Hepatocyte (in vitro differentiated cells): ENCODE measurements around the gene NRXN2. TPM values are rescaled to one million over a fixed set of nuclear protein-coding genes. Genes with fewer than 3 reads are reported as not detected.

Source experiments
- DNase-seq: peaks from one replicate; pipeline ENCODE4 v3.0.0-alpha.2; 2016; ENCODE audit warnings: low spot score
- H2AFZ ChIP-seq: fragments of 200-600 bp; sonication (generic); 2 replicates; pipeline ENCODE4 v1.6.0; 2016; ENCODE audit warnings: antibody characterized with exemption, mild to moderate bottlenecking
- H3K27ac ChIP-seq: fragments of 200-600 bp; sonication (generic); 2 replicates; pipeline ENCODE4 v1.5.1; 2016; ENCODE audit warnings: mild to moderate bottlenecking
- H3K27me3 ChIP-seq: fragments of 200-600 bp; sonication (generic); 2 replicates; pipeline ENCODE4 v1.6.1; 2016
- H3K36me3 ChIP-seq: fragments of 200-600 bp; sonication (generic); replicated peaks from 2 replicates; pipeline ENCODE4 v1.5.1; 2016; ENCODE audit warnings: low read depth; ENCODE audit not compliant: insufficient read depth
- H3K4me1 ChIP-seq: fragments of 200-600 bp; sonication (generic); 2 replicates; pipeline ENCODE4 v1.5.1; 2016; ENCODE audit warnings: mild to moderate bottlenecking, moderate library complexity; ENCODE audit not compliant: insufficient read depth
- H3K4me2 ChIP-seq: fragments of 200-600 bp; sonication (generic); 2 replicates; pipeline ENCODE4 v1.6.0; 2016
- H3K4me3 ChIP-seq: fragments of 200-600 bp; sonication (generic); 2 replicates; pipeline ENCODE4 v1.5.1; 2016; ENCODE audit warnings: mild to moderate bottlenecking
- H3K79me2 ChIP-seq: fragments of 200-600 bp; sonication (generic); 2 replicates; pipeline ENCODE4 v1.6.0; 2017; ENCODE audit warnings: mild to moderate bottlenecking
- H3K9me2 ChIP-seq: fragments of 200-600 bp; sonication (generic); replicated peaks from 2 replicates; pipeline ENCODE4 v1.6.0; 2017; ENCODE audit warnings: mild to moderate bottlenecking; ENCODE audit not compliant: insufficient read depth
- H3K9me3 ChIP-seq: fragments of 200-600 bp; sonication (generic); 2 replicates; pipeline ENCODE4 v1.5.1; 2016; ENCODE audit warnings: low read depth, mild to moderate bottlenecking
- H4K20me1 ChIP-seq: fragments of 200-600 bp; sonication (generic); 2 replicates; pipeline ENCODE4 v1.6.0; 2016; ENCODE audit warnings: mild to moderate bottlenecking; ENCODE audit not compliant: insufficient read depth, poor library complexity, severe bottlenecking
- CTCF ChIP-seq: fragments of 200-600 bp; sonication (generic); IDR thresholded peaks from 2 replicates; pipeline ENCODE4 v1.5.1; 2016; ENCODE audit warnings: antibody characterized with exemption, mild to moderate bottlenecking; ENCODE audit not compliant: poor library complexity
- EZH2 ChIP-seq: fragments of 200-600 bp; sonication (generic); IDR thresholded peaks from 2 replicates; pipeline ENCODE4 v1.6.1; 2016; ENCODE audit warnings: antibody characterized with exemption, mild to moderate bottlenecking, borderline replicate concordance
- EZH2phosphoT487 ChIP-seq: fragments of 200-600 bp; sonication (generic); IDR thresholded peaks from one replicate; pipeline ENCODE4 v1.6.1; 2018; ENCODE audit warnings: antibody characterized with exemption, mild to moderate bottlenecking, low read depth, moderate library complexity; ENCODE audit not compliant: unreplicated experiment, severe bottlenecking
- WGBS: methylation state at CpG from one replicate; pipeline ENCODE4 v1.1.6; 2016; ENCODE audit warnings: low lambda C conversion rate; ENCODE audit errors: missing lambda C conversion rate; 5-methylcytosine and 5-hydroxymethylcytosine counted together
- polyA plus RNA-seq: library from polyadenylated mRNA; unstranded; fragments of >200 nt; fragmentation: Nextera tagmentation; extraction: Ambion mirVana; gene quantifications from 2 replicates; pipeline ENCODE4 v1.2.1, GENCODE V29; 2016
- total RNA-seq: library from RNA; depleted of rRNA; stranded (reverse); fragments of >200 nt; gene quantifications from 2 replicates; pipeline ENCODE4 v1.2.3, GENCODE V29; 2014

Gene NRXN2
- total and polyA plus RNA-seq, 2 experiments from 2014 or later: 0.83 to 1.7 TPM

GRCh38 chr11:64566042-64566914 is 156.7 kb downstream of the NRXN2 start:
- no peaks in the 10 kb centered on the region for H3K9me3 ChIP-seq
- no peak overlapping the region for H3K4me3 ChIP-seq
- H3K79me2 ChIP-seq: no peaks in the 10 kb centered on the region
- no peaks in the 10 kb centered on the region for H3K36me3 ChIP-seq
- no peaks in the 10 kb centered on the region for H4K20me1 ChIP-seq
- H3K9me2 ChIP-seq: no peaks in the 10 kb centered on the region
- H3K27me3 ChIP-seq: no peaks in the 10 kb centered on the region
- DNase-seq: peak; percentile 90
- H3K27ac ChIP-seq: peak overlapping the region; percentile 46
- H2AFZ ChIP-seq: peak overlapping the region; percentile 20
- TF ChIP-seq CTCF: no peak
- no peak for TF ChIP-seq EZH2
- no peak for TF ChIP-seq EZH2phosphoT487
- 18% methylated on average over 18 of the region's 18 CpGs for WGBS
- H3K4me1 ChIP-seq: peaks cover 3% of the 10 kb centered on the region
- peak overlapping the region; percentile 58 for H3K4me2 ChIP-seq

- 88% methylated on average over 24 of the region's 24 CpGs for WGBS
- peaks cover 3% of the 10 kb centered on the region for H3K4me1 ChIP-seq
- no peaks in the 10 kb centered on the region for H4K20me1 ChIP-seq
- DNase-seq: no peak
- no peak overlapping the region for H3K4me2 ChIP-seq
- no peaks in the 10 kb centered on the region for H3K27me3 ChIP-seq
- peak overlapping the region; percentile 46 for H3K27ac ChIP-seq
- TF ChIP-seq EZH2phosphoT487 (no peak), CTCF (peak; percentile 9), EZH2 (no peak)
- no peaks in the 10 kb centered on the region for H3K9me3 ChIP-seq
- no peaks in the 10 kb centered on the region for H3K9me2 ChIP-seq
- no peak overlapping the region for H3K4me3 ChIP-seq
- H3K79me2 ChIP-seq: no peaks in the 10 kb centered on the region
- H2AFZ ChIP-seq: no peak overlapping the region
- H3K36me3 ChIP-seq: no peaks in the 10 kb centered on the region
Measured at GRCh38 chr11:64564947-64565889, 157.8 kb downstream of the NRXN2 start.

- no peaks in the 10 kb centered on the region for H4K20me1 ChIP-seq
- H3K27me3 ChIP-seq: no peaks in the 10 kb centered on the region
- no peaks in the 10 kb centered on the region for H3K9me3 ChIP-seq
- no peaks in the 10 kb centered on the region for H3K9me2 ChIP-seq
- H3K27ac ChIP-seq: no peak overlapping the region
- WGBS: 96% methylated on average over 7 of the region's 7 CpGs
- no peaks in the 10 kb centered on the region for H3K79me2 ChIP-seq
- no peak for TF ChIP-seq CTCF
- TF ChIP-seq EZH2: no peak
- TF ChIP-seq EZH2phosphoT487: no peak
- peaks cover 3% of the 10 kb centered on the region for H3K4me1 ChIP-seq
- no peak for DNase-seq
- no peak overlapping the region for H3K4me2 ChIP-seq
- no peak overlapping the region for H3K4me3 ChIP-seq
- no peak overlapping the region for H2AFZ ChIP-seq
- H3K36me3 ChIP-seq: no peaks in the 10 kb centered on the region
Measured at GRCh38 chr11:64564419-64564818, 158.6 kb downstream of the NRXN2 start.
